Mesothelial cell of epicardium (in vitro differentiated cells): ENCODE results near the gene BMERB1. TPM values are rescaled to one million over a fixed set of nuclear protein-coding genes. Genes with fewer than 3 reads are reported as not detected.
"Not testable (repeated sequence)": the region's sequence is repeated elsewhere in the genome, so short reads cannot be mapped to it uniquely, and the experiment has no call there.

Source experiments
- DNase-seq, 2 experiments: peaks; one replicate each; pipeline ENCODE4 v3.0.0; 2021; ENCODE audit warnings: low spot score in 2 of 2; ENCODE audit not compliant: unreplicated experiment in 2 of 2
- H3K27ac Mint-ChIP-seq: 2 replicates; pipeline ENCODE4 v1.8.0; 2021; ENCODE audit warnings: mixed read lengths
- H3K27me3 Mint-ChIP-seq: 2 replicates; pipeline ENCODE4 v1.8.0; 2021; ENCODE audit warnings: low read depth, mixed read lengths
- H3K36me3 Mint-ChIP-seq: 2 replicates; pipeline ENCODE4 v1.8.0; 2021; ENCODE audit warnings: mixed read lengths
- H3K4me1 Mint-ChIP-seq: 2 replicates; pipeline ENCODE4 v1.8.0; 2021; ENCODE audit warnings: mixed read lengths
- H3K4me3 Mint-ChIP-seq: 2 replicates; pipeline ENCODE4 v1.8.0; 2021; ENCODE audit warnings: mild to moderate bottlenecking, moderate library complexity, mixed read lengths
- H3K9me3 Mint-ChIP-seq: 2 replicates; pipeline ENCODE4 v1.8.0; 2021; ENCODE audit warnings: mixed read lengths
- CTCF ChIP-seq: fragments of 200-600 bp; sonication (generic); IDR thresholded peaks from one replicate; pipeline ENCODE4 v1.5.0; 2021; ENCODE audit warnings: antibody characterized with exemption; ENCODE audit not compliant: unreplicated experiment
- total RNA-seq: library from RNA; stranded (reverse); gene quantifications from 3 replicates; pipeline ENCODE4 v1.2.1, GENCODE V29; 2021

Gene BMERB1
- total RNA-seq, 1 donor from 2014 or later, result 3.9 TPM

DNA sequence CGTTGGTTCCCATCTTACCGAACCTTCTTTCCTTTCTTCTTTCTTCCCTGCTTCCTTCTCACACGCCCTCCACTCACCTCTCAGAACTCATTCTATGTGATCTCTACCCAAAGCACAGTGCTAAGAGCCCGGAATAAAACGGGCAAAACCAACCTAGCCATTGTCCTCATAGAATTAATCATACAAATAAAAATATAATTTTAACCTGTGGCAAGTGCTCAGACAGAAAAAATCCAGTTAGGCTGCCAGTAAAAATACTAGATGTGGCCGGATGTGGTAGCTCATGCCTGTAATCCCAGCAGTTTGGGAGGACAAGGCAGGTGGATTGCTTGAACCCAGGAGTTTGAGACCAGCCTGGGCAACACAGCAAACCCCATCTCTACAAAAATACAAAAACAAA lies 27.0 kb downstream of the BMERB1 start:
- no peaks in the 10 kb centered on the region for H3K36me3 Mint-ChIP-seq
- no peak overlapping the region for H3K4me3 Mint-ChIP-seq
- H3K9me3 Mint-ChIP-seq, result no peaks in the 10 kb centered on the region
- H3K27ac Mint-ChIP-seq, result no peak overlapping the region
- TF ChIP-seq CTCF, result no peak
- H3K27me3 Mint-ChIP-seq, result peaks cover 35% of the 10 kb centered on the region
- H3K4me1 Mint-ChIP-seq, result no peaks in the 10 kb centered on the region
- no peak for DNase-seq

- H3K36me3 Mint-ChIP-seq, result no peaks in the 10 kb centered on the region
- H3K27ac Mint-ChIP-seq, result no peak overlapping the region
- DNase-seq, result no peak
- H3K4me1 Mint-ChIP-seq, result no peaks in the 10 kb centered on the region
- no peak for TF ChIP-seq CTCF
- peaks cover 13% of the 10 kb centered on the region for H3K27me3 Mint-ChIP-seq
- H3K9me3 Mint-ChIP-seq, result peaks cover 11% of the 10 kb centered on the region
- H3K4me3 Mint-ChIP-seq, result no peak overlapping the region
These were observed 30.2 kb downstream of the BMERB1 start for GRCh38 chr16:15464401-15465186.

- Mint-ChIP-seq H3K4me1 (no peaks in the 10 kb centered on the region), H3K27ac (no peak overlapping the region), H3K27me3 (peaks cover 10% of the 10 kb centered on the region), H3K4me3 (no peak overlapping the region), H3K9me3 (peaks cover 19% of the 10 kb centered on the region), H3K36me3 (no peaks in the 10 kb centered on the region)
- no peak for TF ChIP-seq CTCF
- DNase-seq, result no peak
These were observed 31.7 kb downstream of the BMERB1 start for GRCh38 chr16:15466131-15466530.

GRCh38 chr16:15466886-15467781 lies 32.7 kb downstream of the BMERB1 start:
- no peaks in the 10 kb centered on the region for H3K4me1 Mint-ChIP-seq
- TF ChIP-seq CTCF, result no peak
- no peak overlapping the region for H3K4me3 Mint-ChIP-seq
- H3K36me3 Mint-ChIP-seq, result no peaks in the 10 kb centered on the region
- H3K27ac Mint-ChIP-seq, result no peak overlapping the region
- peaks cover 16% of the 10 kb centered on the region for H3K27me3 Mint-ChIP-seq
- DNase-seq, result no peak
- peaks cover 19% of the 10 kb centered on the region for H3K9me3 Mint-ChIP-seq

DNA sequence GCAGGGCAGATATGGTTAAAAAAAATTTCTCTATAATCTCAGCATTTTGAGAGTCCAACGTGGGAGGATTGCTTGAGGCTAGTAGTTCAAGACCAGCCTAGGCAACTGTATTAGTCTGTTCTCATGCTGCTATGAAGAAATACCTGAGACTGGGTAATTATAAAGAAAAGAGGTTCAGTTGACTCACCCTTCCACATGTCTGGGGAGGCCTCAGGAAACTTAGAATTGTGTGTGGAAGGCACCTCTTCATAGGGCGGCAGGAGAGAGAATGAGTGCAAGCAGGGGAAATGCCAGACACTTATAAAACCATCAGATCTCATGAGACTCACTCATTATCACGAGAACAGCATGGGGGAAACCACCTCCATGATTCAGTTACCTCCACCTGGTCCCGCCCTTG lies 42.6 kb downstream of the BMERB1 start:
- peaks cover 13% of the 10 kb centered on the region for H3K27me3 Mint-ChIP-seq
- not testable (repeated sequence) for DNase-seq, H3K4me3 Mint-ChIP-seq, H3K4me1 Mint-ChIP-seq, H3K36me3 Mint-ChIP-seq, H3K9me3 Mint-ChIP-seq, H3K27ac Mint-ChIP-seq

DNA sequence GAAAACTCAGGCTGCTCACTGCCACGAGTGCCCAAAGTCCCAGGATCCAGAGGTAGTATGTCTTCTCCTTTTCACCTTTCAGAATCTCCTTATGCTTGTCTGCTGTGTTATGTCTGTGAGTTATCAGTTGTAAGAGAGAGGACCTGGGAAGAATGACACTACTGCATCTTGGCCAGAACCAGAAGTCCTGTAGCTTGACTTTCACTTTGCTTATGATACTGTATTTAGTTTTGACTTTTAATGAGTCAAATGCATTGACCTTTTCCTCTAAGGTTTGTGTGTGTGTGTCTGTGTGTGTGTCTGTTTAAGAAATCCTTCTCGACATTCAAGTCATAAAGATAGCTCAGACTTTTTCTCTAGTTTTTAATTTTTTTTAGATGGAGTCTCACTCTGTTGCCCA lies 43.4 kb downstream of the BMERB1 start:
- Mint-ChIP-seq H3K4me3 (no peak overlapping the region), H3K4me1 (no peaks in the 10 kb centered on the region)

More for the DNA sequence above, 43.4 kb downstream of the BMERB1 start:
- H3K9me3 Mint-ChIP-seq, result peaks cover 5% of the 10 kb centered on the region
- H3K36me3 Mint-ChIP-seq, result no peaks in the 10 kb centered on the region
- no peak overlapping the region for H3K27ac Mint-ChIP-seq
- no peak for DNase-seq
- H3K27me3 Mint-ChIP-seq, result peaks cover 7% of the 10 kb centered on the region
- no peak for TF ChIP-seq CTCF
